GM12878 (cell line): Measurements from ENCODE around the gene PRR11. TPM values are rescaled to one million over a fixed set of nuclear protein-coding genes. Genes with fewer than 3 reads are reported as not detected.

Experiments used
- ATAC-seq: fragments of 200-7000 bp; cut with Tn5 transposase; 3 replicates; pipeline ENCODE4 v1.9.1; 2020; ENCODE audit warnings: mild to moderate bottlenecking, moderate library complexity
- BruUV-seq: library from RNA; stranded (reverse); fragments of 400-500 nt; replicated peaks from 2 replicates; lab custom pipeline; 2021; lab: Mats Ljungman, UMichigan
- CTCF ChIA-PET: fragments of 300-600 bp; sonication (Branson Sonifier 250); formaldehyde crosslinking; extraction: SDS; loops from one replicate; lab custom pipeline; 2021; ENCODE audit warnings: inconsistent platforms; lab: Yijun Ruan, JAX
- POLR2A ChIA-PET: fragments of 350-600 bp; formaldehyde crosslinking; extraction: SDS; loops from one replicate; lab custom pipeline; 2021; ENCODE audit warnings: inconsistent platforms; lab: Charles Lee
- RAD21 ChIA-PET: fragments of 300-600 bp; sonication (Branson Sonifier 250); formaldehyde crosslinking; loops from one replicate; lab custom pipeline; 2023; ENCODE audit warnings: antibody characterized with exemption; ENCODE audit not compliant: unreplicated experiment; lab: Charles Lee
- SMC1A ChIA-PET: fragments of 300-600 bp; sonication (Branson Sonifier 250); formaldehyde crosslinking; loops from one replicate; lab custom pipeline; 2023; ENCODE audit not compliant: unreplicated experiment, uncharacterized antibody; lab: Charles Lee
- DNase-seq: peaks from one replicate; pipeline ENCODE4 v3.0.0-alpha.2; 2011; ENCODE audit warnings: low read depth, low spot score
- FAIRE-seq: peaks from 3 replicates; lab custom pipeline; 2011; peaks lifted over from hg19 to GRCh38; lab: Jason Lieb, UNC
- H2AFZ ChIP-seq: 2 replicates; pipeline ENCODE4 v1.6.0; 2011; ENCODE audit warnings: low read depth, low read length, control low read depth; ENCODE audit not compliant: control insufficient read depth
- H3K27ac ChIP-seq: 2 replicates; pipeline ENCODE4 v1.5.1; 2011; ENCODE audit warnings: control low read depth; ENCODE audit not compliant: control insufficient read depth, insufficient read depth
- H3K27me3 ChIP-seq, 2 experiments: replicated peaks in 1 of 2; 2 replicates each; pipeline versions ENCODE4 v1.6.0 to v1.6.1; 2011; ENCODE audit warnings: low read length in 1 of 2; ENCODE audit not compliant: control insufficient read depth in 2 of 2, insufficient read depth in 2 of 2
- H3K36me3 ChIP-seq, 2 experiments: 2 replicates each; pipeline ENCODE4 v1.5.1; 2011; ENCODE audit warnings: low read length in 1 of 2; ENCODE audit not compliant: control insufficient read depth in 2 of 2, insufficient read depth in 2 of 2
- H3K4me1 ChIP-seq: 2 replicates; pipeline ENCODE4 v1.6.1; 2011; ENCODE audit warnings: mild to moderate bottlenecking, low read length, moderate library complexity, mixed read lengths; ENCODE audit not compliant: control insufficient read depth, insufficient read depth
- H3K4me2 ChIP-seq: 2 replicates; pipeline ENCODE4 v1.6.0; 2011; ENCODE audit warnings: control low read depth; ENCODE audit not compliant: control insufficient read depth, insufficient read depth
- H3K4me3 ChIP-seq: fragments of 200-600 bp; sonication (generic); 2 replicates; pipeline ENCODE4 v1.5.1; 2016
- H3K79me2 ChIP-seq: 2 replicates; pipeline ENCODE4 v1.6.0; 2011; ENCODE audit warnings: low read length; ENCODE audit not compliant: control insufficient read depth, insufficient read depth
- H3K9ac ChIP-seq: 2 replicates; pipeline ENCODE4 v1.8.0; 2011; ENCODE audit warnings: low read length, control low read depth, mixed read lengths; ENCODE audit not compliant: control insufficient read depth, insufficient read depth
- H3K9me3 ChIP-seq: replicated peaks from 3 replicates; pipeline ENCODE4 v1.5.1; 2011; ENCODE audit warnings: mild to moderate bottlenecking, low read length; ENCODE audit not compliant: control insufficient read depth, insufficient read depth
- H4K20me1 ChIP-seq: 2 replicates; pipeline ENCODE4 v1.6.0; 2011; ENCODE audit not compliant: control insufficient read depth, insufficient read depth
- ATF7 ChIP-seq: fragments of 450-650 bp; IDR thresholded peaks from 2 replicates; pipeline ENCODE4 v1.6.1; 2016; ENCODE audit warnings: low read depth, mild to moderate bottlenecking
- BHLHE40 ChIP-seq, 2 experiments: fragments of 450-650 bp in 1 of 2; IDR thresholded peaks; 2 replicates each; pipeline ENCODE4 v1.6.1; 2011 to 2017; ENCODE audit warnings: low read depth in 2 of 2, borderline replicate concordance in 1 of 2, improper control_type of control experiment in 1 of 2, low read length in 1 of 2, mild to moderate bottlenecking in 1 of 2
- CREM ChIP-seq: IDR thresholded peaks from 2 replicates; pipeline ENCODE4 v1.6.1; 2014; ENCODE audit warnings: antibody characterized with exemption, low read depth
- EGR1 ChIP-seq, 2 experiments: IDR thresholded peaks; 1 replicate in 1 of 2; 2 replicates in 1 of 2; pipeline ENCODE4 v1.6.1; 2011 to 2012; ENCODE audit warnings: low read depth in 2 of 2, low read length in 2 of 2, borderline replicate concordance in 1 of 2, mild to moderate bottlenecking in 1 of 2, moderate library complexity in 1 of 2
- HCFC1 ChIP-seq: fragments of 150-350 bp; IDR thresholded peaks from 2 replicates; pipeline ENCODE4 v1.6.1; 2014; ENCODE audit warnings: low read length
- IKZF2 ChIP-seq, 2 experiments: fragments of 450-650 bp; IDR thresholded peaks; 2 replicates each; pipeline ENCODE4 v1.6.1; 2017; ENCODE audit warnings: mild to moderate bottlenecking in 2 of 2, moderate library complexity in 2 of 2
- POLR2AphosphoS5 ChIP-seq: IDR thresholded peaks from 2 replicates; pipeline ENCODE4 v1.6.1; 2011; ENCODE audit warnings: mild to moderate bottlenecking, low read length, inconsistent platforms
- POU2F2 ChIP-seq: IDR thresholded peaks from 3 replicates; pipeline ENCODE4 v1.6.1; 2011; ENCODE audit warnings: low read depth, mild to moderate bottlenecking, low read length, borderline replicate concordance
- RBBP5 ChIP-seq: fragments of 200-600 bp; sonication (generic); conservative IDR thresholded peaks from 2 replicates; pipeline ENCODE4 v1.6.1; 2016
- RUNX3 ChIP-seq: IDR thresholded peaks from 2 replicates; pipeline ENCODE4 v1.6.1; 2012; ENCODE audit warnings: low read length, inconsistent platforms
- SMC3 ChIP-seq: IDR thresholded peaks from 2 replicates; pipeline ENCODE4 v1.6.1; 2011; ENCODE audit warnings: low read length, improper control_type of control experiment, borderline replicate concordance
- SRF ChIP-seq, 2 experiments: IDR thresholded peaks; 2 replicates each; pipeline ENCODE4 v1.6.1; 2011; ENCODE audit warnings: low read depth in 2 of 2, low read length in 2 of 2, mild to moderate bottlenecking in 1 of 2, moderate library complexity in 1 of 2
- STAT1 ChIP-seq: fragments of 450-650 bp; conservative IDR thresholded peaks from 2 replicates; pipeline ENCODE4 v1.6.1; 2014; ENCODE audit warnings: antibody characterized with exemption, mild to moderate bottlenecking
- TAF1 ChIP-seq: IDR thresholded peaks from 2 replicates; pipeline ENCODE4 v1.6.1; 2011; ENCODE audit warnings: mild to moderate bottlenecking, low read depth, low read length, borderline replicate concordance
- YY1 ChIP-seq: IDR thresholded peaks from 2 replicates; pipeline ENCODE4 v1.6.1; 2011; ENCODE audit warnings: low read depth, mild to moderate bottlenecking, low read length
- ZNF687 ChIP-seq: fragments of 450-650 bp; IDR thresholded peaks from 2 replicates; pipeline ENCODE4 v1.6.1; 2017; ENCODE audit warnings: mild to moderate bottlenecking, moderate library complexity
- WGBS: methylation state at CpG from one replicate; pipeline ENCODE4 v1.1.6; 2016; ENCODE audit warnings: low lambda C conversion rate; ENCODE audit not compliant: insufficient replicate concordance, insufficient coverage; ENCODE audit errors: missing lambda C conversion rate; 5-methylcytosine and 5-hydroxymethylcytosine counted together
- in situ Hi-C: fragments of 300-500 bp; cut with MboI; formaldehyde crosslinking; loops from 9 replicates; pipeline ENCODE4 v1.14.3; 2018; ENCODE audit warnings: mixed read lengths
- intact Hi-C: fragments of 100-400 bp; cut with micrococcal nuclease; formaldehyde crosslinking; loops from one replicate; pipeline ENCODE4 v1.14.2; 2022; ENCODE audit not compliant: unreplicated experiment
- polyA plus RNA-seq, 11 experiments: library from polyadenylated mRNA; depleted of rRNA in 4 of 11; unstranded in 6 of 11; stranded (reverse) in 5 of 11; fragments of >200 nt; fragmentation: Nextera tagmentation in 4 of 11; fragmentation: Illumina TruSeq in 1 of 11; extraction: Ambion mirVana in 4 of 11; extraction: Trizol in 1 of 11; gene quantifications; 1 replicate in 1 of 11; 2 replicates in 10 of 11; pipeline versions ENCODE4 v1.2.1 to v1.2.3, GENCODE V29; 2011 to 2016; ENCODE audit warnings: inconsistent platforms in 2 of 11, missing spikeins in 2 of 11, low read depth in 1 of 11
- total RNA-seq, 4 experiments: library from RNA; depleted of rRNA in 3 of 4; stranded (reverse); fragments of >200 nt in 3 of 4; fragmentation: Illumina TruSeq in 1 of 4; extraction: Trizol in 1 of 4; gene quantifications; 2 replicates each; pipeline versions ENCODE4 v1.2.1 to v1.2.3, GENCODE V29; 2013 to 2021
- TF ChIP-seq, protein P1 (sequence below), 3 experiments: IDR thresholded peaks in 2 of 3; conservative IDR thresholded peaks in 1 of 3; 2 replicates each; pipeline ENCODE4 v1.5.1; 2011; ENCODE audit warnings: low read depth in 3 of 3, low read length in 3 of 3, mild to moderate bottlenecking in 3 of 3, control low read depth in 2 of 3, moderate library complexity in 2 of 3, inconsistent platforms in 1 of 3, mixed read lengths in 1 of 3; ENCODE audit not compliant: control insufficient read depth in 2 of 3, insufficient read depth in 1 of 3; ENCODE audit errors: extremely low read depth in 1 of 3
- TF ChIP-seq, protein P2 (sequence below): IDR thresholded peaks from 2 replicates; pipeline ENCODE4 v1.6.1; 2011; ENCODE audit warnings: borderline replicate concordance, low read depth, mild to moderate bottlenecking, moderate library complexity, mixed read lengths, low read length; ENCODE audit not compliant: insufficient read depth; ENCODE audit errors: extremely low read length

Gene PRR11
- total and polyA plus RNA-seq, 10 of the 15 experiments (the other 5 are each of a cell fraction or from before 2014, with no cell fraction given) = 20.8 to 97.0 (median 48.3) TPM

DNA sequence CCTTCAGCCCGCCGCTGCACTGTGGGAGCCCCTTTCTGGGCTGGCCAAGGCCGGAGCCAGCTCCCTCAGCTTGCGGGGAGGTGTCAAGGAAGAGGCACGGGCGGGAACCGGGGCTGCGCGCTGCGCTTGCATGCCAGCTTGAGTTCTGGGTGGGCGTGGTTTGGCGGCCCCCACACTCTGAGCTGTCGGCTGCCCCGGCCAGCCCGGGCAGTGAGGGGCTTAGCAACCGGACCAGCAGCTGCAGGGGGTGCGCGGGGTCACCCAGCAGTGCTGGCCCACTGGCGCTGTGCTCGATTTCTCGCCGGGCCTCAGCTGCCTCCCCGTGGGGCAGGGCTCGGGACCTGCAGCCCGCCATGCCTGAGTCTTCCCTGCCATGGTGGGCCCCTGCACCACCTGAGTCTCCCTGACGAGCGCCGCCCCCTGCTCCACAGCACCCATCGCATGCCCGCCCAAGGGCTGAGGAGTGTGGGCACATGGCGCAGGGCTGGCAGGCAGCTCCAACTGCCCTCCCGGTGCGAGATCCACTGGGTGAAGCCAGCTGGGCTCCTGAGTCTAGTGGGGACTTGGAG lies 17.0 kb downstream of the PRR11 start:
- CTCF ChIA-PET = no interaction called here
- Histone ChIP-seq H3K27me3 (no peaks in the 10 kb centered on the region), H3K27ac (no peak overlapping the region), H3K9me3 (no peaks in the 10 kb centered on the region; the same call in 2 of the 3 replicates), H3K4me2 (no peak overlapping the region), H3K9ac (no peak overlapping the region), H3K4me1 (no peaks in the 10 kb centered on the region), H2AFZ (no peak overlapping the region), H3K36me3 (peaks cover 15 to 18% of the 10 kb centered on the region in 2 experiments), H3K4me3 (no peak overlapping the region)
- in situ Hi-C loops (no loop called here), intact Hi-C loops (no loop called here)
- no peak for DNase-seq
- SMC1A ChIA-PET = no interaction called here
- ATAC-seq = no peak
- no peak for FAIRE-seq
- WGBS = 99% methylated on average over 19 of the region's 33 CpGs
- TF ChIP-seq STAT1 (no peak), BHLHE40 (IDR thresholded peaks at IDR 0.05; ENCODE audit: borderline replicate concordance in 1 of 2, low read depth in 2 of 2, low read length in 1 of 2) (no peak), EGR1 (IDR thresholded peaks at IDR 0.05; ENCODE audit: borderline replicate concordance in 1 of 2, low read depth in 2 of 2, low read length in 2 of 2) (no peak), ZNF687 (no peak), POLR2AphosphoS5 (no peak), SMC3 (no peak), SRF (IDR thresholded peaks at IDR 0.05; ENCODE audit: low read depth in 2 of 2, low read length in 2 of 2) (no peak), POU2F2 (no peak), YY1 (no peak), TAF1 (no peak), RUNX3 (no peak), CREM (no peak), IKZF2 (IDR thresholded peaks at IDR 0.05) (no peak), HCFC1 (no peak), ATF7 (no peak), RBBP5 (no peak)
- TF ChIP-seq, protein P1, sequence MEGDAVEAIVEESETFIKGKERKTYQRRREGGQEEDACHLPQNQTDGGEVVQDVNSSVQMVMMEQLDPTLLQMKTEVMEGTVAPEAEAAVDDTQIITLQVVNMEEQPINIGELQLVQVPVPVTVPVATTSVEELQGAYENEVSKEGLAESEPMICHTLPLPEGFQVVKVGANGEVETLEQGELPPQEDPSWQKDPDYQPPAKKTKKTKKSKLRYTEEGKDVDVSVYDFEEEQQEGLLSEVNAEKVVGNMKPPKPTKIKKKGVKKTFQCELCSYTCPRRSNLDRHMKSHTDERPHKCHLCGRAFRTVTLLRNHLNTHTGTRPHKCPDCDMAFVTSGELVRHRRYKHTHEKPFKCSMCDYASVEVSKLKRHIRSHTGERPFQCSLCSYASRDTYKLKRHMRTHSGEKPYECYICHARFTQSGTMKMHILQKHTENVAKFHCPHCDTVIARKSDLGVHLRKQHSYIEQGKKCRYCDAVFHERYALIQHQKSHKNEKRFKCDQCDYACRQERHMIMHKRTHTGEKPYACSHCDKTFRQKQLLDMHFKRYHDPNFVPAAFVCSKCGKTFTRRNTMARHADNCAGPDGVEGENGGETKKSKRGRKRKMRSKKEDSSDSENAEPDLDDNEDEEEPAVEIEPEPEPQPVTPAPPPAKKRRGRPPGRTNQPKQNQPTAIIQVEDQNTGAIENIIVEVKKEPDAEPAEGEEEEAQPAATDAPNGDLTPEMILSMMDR (IDR thresholded peaks at IDR 0.05 in 2 of 3, conservative IDR thresholded peaks at IDR 0.05 in 1 of 3; ENCODE audit: control insufficient read depth in 2 of 3, extremely low read depth in 1 of 3, insufficient read depth in 1 of 3, low read depth in 3 of 3, low read length in 3 of 3) = no peak
- TF ChIP-seq, protein P2, sequence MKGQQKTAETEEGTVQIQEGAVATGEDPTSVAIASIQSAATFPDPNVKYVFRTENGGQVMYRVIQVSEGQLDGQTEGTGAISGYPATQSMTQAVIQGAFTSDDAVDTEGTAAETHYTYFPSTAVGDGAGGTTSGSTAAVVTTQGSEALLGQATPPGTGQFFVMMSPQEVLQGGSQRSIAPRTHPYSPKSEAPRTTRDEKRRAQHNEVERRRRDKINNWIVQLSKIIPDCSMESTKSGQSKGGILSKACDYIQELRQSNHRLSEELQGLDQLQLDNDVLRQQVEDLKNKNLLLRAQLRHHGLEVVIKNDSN = no peak
- TF ChIP-seq, all 136 proteins: peak for 0
- no TSS peak for BruUV-seq
- Histone ChIP-seq H4K20me1 (no peaks in the 10 kb centered on the region), H3K79me2 (peaks cover 8% of the 10 kb centered on the region)
- ChIA-PET POLR2A (no interaction called here), RAD21 (no interaction called here)
